ENCODE measurements around the gene R3HDM2. TPM values are rescaled to one million over a fixed set of nuclear protein-coding genes. Genes with fewer than 3 reads are reported as not detected.

The R3HDM2 gene
- total RNA-seq, 4 donors from 2014 or later, result 30.7 to 40.8 (median 35.5) TPM

GRCh38 chr12:57370696-57371095 is 60.1 kb downstream of the R3HDM2 start:
- Histone ChIP-seq H3K27me3 (no peaks in the 10 kb centered on the region), H3K36me3 (no peaks in the 10 kb centered on the region), H3K9me3 (no peaks in the 10 kb centered on the region), H3K4me3 (replicated peaks in 1 of 3) (no peak overlapping the region), H3K4me1 (no peaks in the 10 kb centered on the region), H3K27ac (no peak overlapping the region)
- 83 to 96% methylated on average over 1 of the region's 1 CpG for WGBS, 2 donors
- intact Hi-C loops (cut with DNase I), result no loop called here
- no peak for TF ChIP-seq CTCF (IDR thresholded peaks at IDR 0.05)
- TF ChIP-seq POLR2A (IDR thresholded peaks at IDR 0.05), result no peak
- DNase-seq, result no peak

GRCh38 chr12:57370072-57370471 is 60.8 kb downstream of the R3HDM2 start:
- H3K27me3 ChIP-seq, result no peaks in the 10 kb centered on the region
- intact Hi-C loops (cut with DNase I), result no loop called here

GRCh38 chr12:57369202-57369601 is 61.6 kb downstream of the R3HDM2 start:
- Histone ChIP-seq H3K27me3 (no peaks in the 10 kb centered on the region), H3K27ac (no peak overlapping the region), H3K4me1 (no peaks in the 10 kb centered on the region), H3K36me3 (no peaks in the 10 kb centered on the region), H3K4me3 (replicated peaks in 1 of 3) (no peak overlapping the region), H3K9me3 (no peaks in the 10 kb centered on the region)
- DNase-seq, result no peak
- 93 to 98% methylated on average over 3 of the region's 3 CpGs for WGBS, 2 donors
- TF ChIP-seq POLR2A (IDR thresholded peaks at IDR 0.05), result no peak
- no peak for TF ChIP-seq CTCF (IDR thresholded peaks at IDR 0.05)
- intact Hi-C loops (cut with DNase I), result no loop called here

More at GRCh38 chr12:57370072-57370471, 60.8 kb downstream of the R3HDM2 start:
- Histone ChIP-seq H3K4me3 (replicated peaks in 1 of 3) (no peak overlapping the region), H3K36me3 (no peaks in the 10 kb centered on the region), H3K27ac (no peak overlapping the region), H3K9me3 (no peaks in the 10 kb centered on the region), H3K4me1 (no peaks in the 10 kb centered on the region)
- WGBS, 2 donors, result 95% methylated on average over 8 to 11 of the region's 11 CpGs
- DNase-seq, result no peak
- TF ChIP-seq POLR2A (IDR thresholded peaks at IDR 0.05) (no peak), CTCF (IDR thresholded peaks at IDR 0.05) (no peak)

- H3K9me3 ChIP-seq, result no peaks in the 10 kb centered on the region
- intact Hi-C loops (cut with DNase I), result no loop called here
These were observed 62.3 kb downstream of the R3HDM2 start for GRCh38 chr12:57368349-57369095.

More at GRCh38 chr12:57368349-57369095, 62.3 kb downstream of the R3HDM2 start:
- Histone ChIP-seq H3K27me3 (no peaks in the 10 kb centered on the region), H3K36me3 (no peaks in the 10 kb centered on the region), H3K4me1 (no peaks in the 10 kb centered on the region), H3K27ac (no peak overlapping the region), H3K4me3 (replicated peaks in 1 of 3) (no peak overlapping the region)
- no peak for TF ChIP-seq CTCF (IDR thresholded peaks at IDR 0.05)
- no peak for TF ChIP-seq POLR2A (IDR thresholded peaks at IDR 0.05)
- DNase-seq, result no peak
- WGBS, 2 donors, result 91 to 95% methylated on average over 7 of the region's 7 CpGs
